Measurements from ENCODE around the gene LEFTY1.

Gene LEFTY1

GRCh38 chr1:225868631-225869330, 20.2 kb downstream of the LEFTY1 start:
- Histone ChIP-seq H3K27ac (replicated peaks) (no peak overlapping the region), H3K4me3 (replicated peaks; ENCODE audit: insufficient read depth, low read length) (no peak overlapping the region), H3K27me3 (ENCODE audit: insufficient read depth, poor library complexity, severe bottlenecking) (no peaks in the 10 kb centered on the region)
- TF ChIP-seq SPI1 (IDR thresholded peaks at IDR 0.05; ENCODE audit: borderline replicate concordance, low read depth) (no peak), GABPA (IDR thresholded peaks at IDR 0.05; ENCODE audit: low read depth) (no peak), POLR2AphosphoS5 (IDR thresholded peaks at IDR 0.05; ENCODE audit: low read depth) (no peak), REST (IDR thresholded peaks at IDR 0.05; ENCODE audit: insufficient replicate concordance, low read depth) (no peak), CTCF (IDR thresholded peaks at IDR 0.05; ENCODE audit: insufficient read depth, low read length) (no peak)
- no peak for DNase-seq (ENCODE audit: low read depth in 1 of 2, low spot score in 1 of 2)

- Histone ChIP-seq H3K27ac (replicated peaks) (no peak overlapping the region), H3K4me3 (replicated peaks; ENCODE audit: insufficient read depth, low read length) (no peak overlapping the region), H3K27me3 (ENCODE audit: insufficient read depth, poor library complexity, severe bottlenecking) (no peaks in the 10 kb centered on the region)
- TF ChIP-seq REST (IDR thresholded peaks at IDR 0.05; ENCODE audit: insufficient replicate concordance, low read depth) (no peak), POLR2AphosphoS5 (IDR thresholded peaks at IDR 0.05; ENCODE audit: low read depth) (no peak), GABPA (IDR thresholded peaks at IDR 0.05; ENCODE audit: low read depth) (no peak), SPI1 (IDR thresholded peaks at IDR 0.05; ENCODE audit: borderline replicate concordance, low read depth) (no peak), CTCF (IDR thresholded peaks at IDR 0.05; ENCODE audit: insufficient read depth, low read length) (no peak)
- no peak for DNase-seq (ENCODE audit: low read depth in 1 of 2, low spot score in 1 of 2)
Observed at GRCh38 chr1:225866981-225867380, 22.0 kb downstream of the LEFTY1 start.

- TF ChIP-seq GABPA (IDR thresholded peaks at IDR 0.05; ENCODE audit: low read depth) = no peak; the same call in 1 of the 2 replicates
- no peak for TF ChIP-seq REST (IDR thresholded peaks at IDR 0.05; ENCODE audit: insufficient replicate concordance, low read depth)
- TF ChIP-seq CTCF (IDR thresholded peaks at IDR 0.05; ENCODE audit: insufficient read depth, low read length) = no peak
- TF ChIP-seq POLR2AphosphoS5 (IDR thresholded peaks at IDR 0.05; ENCODE audit: low read depth) = no peak
- TF ChIP-seq SPI1 (IDR thresholded peaks at IDR 0.05; ENCODE audit: borderline replicate concordance, low read depth) = peak; percentile 98
- no peaks in the 10 kb centered on the region for H3K27me3 ChIP-seq (ENCODE audit: insufficient read depth, poor library complexity, severe bottlenecking)
- DNase-seq (ENCODE audit: low read depth in 1 of 2, low spot score in 1 of 2) = peak; percentile 71 to 90
- no peak overlapping the region for H3K4me3 ChIP-seq (replicated peaks; ENCODE audit: insufficient read depth, low read length)
- peak overlapping the region; percentile 18 for H3K27ac ChIP-seq (replicated peaks)
Observed at GRCh38 chr1:225866061-225866837, 22.7 kb downstream of the LEFTY1 start.
